ENCODE measurements around the gene MAPK8IP3. TPM values are rescaled to one million over a fixed set of nuclear protein-coding genes. Genes with fewer than 3 reads are reported as not detected.

MAPK8IP3 gene
- polyA plus RNA-seq, 3 donors: 55.4 to 85.5 (median 78.5) TPM

DNA sequence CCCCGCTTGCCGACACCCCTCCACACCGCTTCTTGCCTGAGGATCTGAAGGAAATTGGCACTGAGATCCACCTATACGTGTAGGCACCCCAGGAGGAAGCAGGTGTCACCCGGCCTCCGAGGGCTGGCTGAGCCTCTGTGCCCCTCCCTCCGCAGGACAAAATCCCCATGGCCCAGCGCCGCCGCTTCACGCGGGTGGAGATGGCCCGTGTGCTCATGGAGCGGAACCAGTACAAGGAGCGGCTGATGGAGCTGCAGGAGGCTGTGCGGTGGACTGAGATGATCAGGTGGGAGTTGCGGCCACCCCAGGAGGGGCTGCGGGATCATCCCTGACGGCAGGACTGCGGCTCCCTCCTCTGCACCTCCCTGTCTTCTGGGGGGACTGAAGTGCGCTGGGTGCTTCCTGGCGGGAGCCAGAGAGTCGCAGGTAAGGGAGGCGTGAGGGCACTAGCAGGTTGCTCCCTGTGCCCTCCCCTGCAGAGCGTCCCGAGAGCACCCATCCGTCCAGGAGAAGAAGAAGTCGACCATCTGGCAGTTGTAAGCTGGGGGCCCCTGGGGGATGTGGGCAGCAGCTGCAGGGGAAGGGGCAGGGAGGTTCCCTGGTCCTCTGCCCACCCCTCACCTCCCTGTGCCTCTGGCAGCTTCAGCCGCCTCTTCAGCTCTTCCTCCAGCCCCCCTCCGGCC lies 56.3 kb downstream of the MAPK8IP3 start:
- no peak for DNase-seq

DNA sequence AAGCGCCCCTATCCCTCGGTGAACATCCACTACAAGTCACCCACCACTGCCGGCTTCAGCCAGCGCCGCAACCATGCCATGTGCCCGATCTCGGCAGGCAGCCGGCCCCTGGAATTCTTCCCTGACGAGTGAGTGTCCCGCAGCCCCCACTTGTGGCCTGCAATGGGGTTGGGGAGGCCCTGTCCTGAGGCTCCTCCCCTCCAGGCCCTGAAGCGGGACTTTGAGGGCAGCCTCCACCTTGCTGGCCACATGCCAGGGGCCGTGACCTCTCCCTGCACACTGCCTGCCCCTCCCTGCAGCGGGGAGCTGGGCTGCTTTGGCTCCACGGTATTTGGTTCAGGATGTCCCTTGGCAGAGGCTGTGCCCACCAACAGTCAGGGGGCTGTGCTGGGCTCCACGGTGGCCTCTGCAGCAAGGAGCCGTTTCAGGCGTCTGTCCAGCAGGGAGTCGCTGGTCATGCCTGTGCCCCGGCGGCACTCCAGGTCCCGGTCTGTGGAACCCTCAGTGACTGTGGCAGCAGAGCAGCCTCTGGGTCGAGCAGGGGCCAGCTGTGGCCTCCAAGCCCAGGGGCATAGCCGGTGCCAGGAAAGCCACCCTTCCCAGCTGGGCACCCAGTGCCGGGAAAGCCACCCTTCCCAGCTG lies 57.0 kb downstream of the MAPK8IP3 start:
- DNase-seq: no peak

DNA sequence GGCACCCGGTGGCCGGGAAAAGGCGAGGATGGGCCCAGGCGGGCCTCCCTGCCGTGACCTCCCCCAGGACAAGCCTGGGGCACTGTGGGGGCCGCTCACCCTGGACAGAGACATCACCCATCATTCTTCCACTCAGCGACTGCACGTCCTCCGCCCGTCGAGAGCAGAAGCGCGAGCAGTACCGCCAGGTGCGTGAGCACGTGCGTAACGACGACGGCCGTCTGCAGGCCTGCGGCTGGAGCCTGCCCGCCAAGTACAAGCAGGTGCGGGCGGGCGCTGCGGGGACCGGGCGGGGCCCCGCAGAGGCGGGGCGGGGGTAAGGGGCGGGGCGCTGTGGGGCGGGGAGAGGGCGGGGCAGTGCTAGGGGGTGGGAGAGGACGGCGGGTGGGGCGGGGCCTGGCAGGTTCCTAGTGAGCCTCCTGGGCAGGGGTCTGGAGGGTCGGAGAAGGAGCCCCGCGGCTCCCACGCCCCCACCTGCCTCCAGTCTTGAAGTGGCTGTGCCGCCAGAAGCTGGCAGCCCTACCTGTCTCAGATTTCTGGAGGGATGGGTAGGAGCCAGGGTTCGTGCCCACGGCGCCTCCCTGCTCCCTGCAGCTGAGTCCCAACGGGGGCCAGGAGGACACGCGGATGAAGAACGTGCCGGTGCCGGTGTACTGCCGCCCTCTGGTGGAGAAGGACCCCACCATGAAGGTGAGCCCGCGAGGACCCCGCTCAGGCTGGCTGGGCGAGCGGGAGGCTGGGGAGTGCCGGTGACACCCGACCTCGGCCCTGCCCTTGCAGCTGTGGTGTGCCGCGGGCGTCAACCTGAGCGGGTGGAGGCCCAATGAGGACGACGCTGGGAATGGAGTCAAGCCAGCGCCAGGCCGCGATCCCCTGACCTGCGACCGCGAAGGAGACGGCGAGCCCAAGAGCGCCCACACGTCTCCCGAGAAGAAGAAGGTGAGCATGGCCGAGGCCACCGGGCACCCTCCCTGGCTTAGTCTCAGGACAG lies 57.8 kb downstream of the MAPK8IP3 start:
- DNase-seq: no peak

DNA sequence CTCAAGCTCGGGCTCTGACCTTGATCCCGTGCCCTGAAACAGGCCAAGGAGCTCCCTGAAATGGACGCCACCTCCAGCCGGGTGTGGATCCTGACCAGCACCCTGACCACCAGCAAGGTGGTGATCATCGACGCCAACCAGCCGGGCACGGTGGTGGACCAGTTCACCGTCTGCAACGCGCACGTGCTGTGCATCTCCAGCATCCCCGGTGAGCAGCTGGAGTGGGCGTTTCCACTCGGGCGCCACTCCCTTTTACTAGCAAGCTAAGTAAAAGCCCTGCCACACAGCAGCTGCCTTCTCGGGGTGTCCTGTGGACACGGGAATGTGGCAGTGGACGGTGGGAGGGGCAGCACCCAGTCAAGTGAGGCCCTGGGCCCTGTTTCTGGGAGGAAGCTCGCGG lies 59.0 kb downstream of the MAPK8IP3 start:
- no peak for DNase-seq

DNA sequence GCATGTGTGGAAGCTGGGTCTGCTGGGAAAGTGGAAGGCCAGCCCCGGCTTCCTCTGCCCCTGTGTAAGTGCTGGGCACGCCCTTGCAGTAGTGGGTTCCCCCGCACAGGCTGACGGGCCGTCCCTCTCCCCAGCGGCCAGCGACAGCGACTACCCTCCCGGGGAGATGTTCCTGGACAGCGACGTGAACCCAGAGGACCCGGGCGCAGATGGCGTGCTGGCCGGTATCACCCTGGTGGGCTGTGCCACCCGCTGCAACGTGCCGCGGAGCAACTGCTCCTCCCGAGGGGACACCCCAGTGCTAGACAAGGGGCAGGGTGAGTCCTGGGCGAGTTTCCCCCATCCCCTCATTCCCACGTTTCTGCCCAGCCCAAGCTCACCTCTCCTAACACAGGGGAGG lies 59.8 kb downstream of the MAPK8IP3 start:
- DNase-seq: no peak

DNA sequence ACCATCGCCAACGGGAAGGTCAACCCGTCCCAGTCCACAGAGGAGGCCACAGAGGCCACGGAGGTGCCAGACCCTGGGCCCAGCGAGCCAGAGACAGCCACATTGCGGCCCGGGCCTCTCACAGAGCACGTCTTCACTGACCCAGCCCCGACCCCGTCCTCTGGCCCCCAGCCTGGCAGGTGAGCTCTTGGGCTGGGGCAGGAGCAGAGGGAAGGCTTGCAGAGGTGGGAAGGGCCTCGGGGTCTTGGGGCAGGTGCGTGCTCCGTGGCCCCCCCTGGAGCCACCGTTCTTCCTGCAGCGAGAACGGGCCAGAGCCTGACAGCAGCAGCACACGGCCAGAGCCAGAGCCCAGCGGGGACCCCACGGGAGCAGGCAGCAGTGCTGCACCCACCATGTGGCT lies 60.2 kb downstream of the MAPK8IP3 start:
- DNase-seq: no peak

DNA sequence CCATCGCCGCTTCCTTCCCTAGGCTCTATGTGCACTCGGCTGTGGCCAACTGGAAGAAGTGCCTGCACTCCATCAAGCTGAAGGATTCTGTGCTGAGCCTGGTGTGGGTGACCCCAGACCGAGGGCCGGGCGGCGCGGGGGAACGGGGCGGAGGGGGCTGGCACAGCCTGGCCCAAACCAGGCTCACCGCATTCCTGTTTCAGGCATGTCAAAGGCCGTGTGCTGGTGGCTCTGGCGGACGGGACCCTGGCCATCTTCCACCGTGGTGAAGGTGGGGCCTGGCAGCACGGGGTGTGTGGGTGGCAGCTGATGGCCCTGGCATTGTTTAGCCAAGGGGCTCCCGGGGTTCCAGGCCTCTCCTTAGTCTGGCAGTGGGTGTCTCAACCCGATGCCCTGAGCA lies 60.7 kb downstream of the MAPK8IP3 start:
- no peak for DNase-seq

DNA sequence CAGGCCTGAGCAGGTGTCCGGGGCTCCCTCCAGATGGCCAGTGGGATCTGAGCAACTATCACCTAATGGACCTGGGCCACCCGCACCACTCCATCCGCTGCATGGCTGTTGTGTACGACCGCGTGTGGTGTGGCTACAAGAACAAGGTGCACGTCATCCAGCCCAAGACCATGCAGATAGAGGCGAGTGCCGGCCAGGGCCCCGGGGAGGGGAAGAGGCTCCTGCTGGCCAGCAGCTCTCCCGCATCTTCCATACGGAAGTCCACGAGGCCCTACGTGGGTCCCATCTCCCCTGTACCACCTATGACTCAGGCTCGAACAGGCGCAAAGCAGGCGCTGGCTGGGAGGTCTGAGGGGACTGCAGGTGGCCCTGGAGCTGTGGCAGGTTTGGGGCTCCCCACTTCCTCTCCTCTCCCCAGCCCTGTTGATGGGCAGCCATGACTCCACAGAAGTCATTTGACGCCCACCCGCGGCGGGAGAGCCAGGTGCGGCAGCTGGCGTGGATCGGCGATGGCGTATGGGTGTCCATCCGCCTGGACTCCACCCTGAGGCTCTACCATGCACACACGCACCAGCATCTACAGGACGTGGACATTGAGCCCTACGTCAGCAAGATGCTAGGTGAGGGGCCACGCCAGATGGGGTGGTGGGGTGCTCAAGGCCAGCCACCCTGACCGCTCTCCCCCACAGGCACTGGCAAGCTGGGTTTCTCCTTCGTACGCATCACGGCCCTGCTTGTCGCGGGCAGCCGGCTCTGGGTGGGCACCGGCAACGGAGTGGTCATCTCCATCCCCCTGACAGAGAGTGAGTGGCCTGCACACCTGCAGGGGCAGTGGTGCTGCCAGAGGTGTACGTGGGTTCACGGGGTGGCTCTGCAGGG lies 61.4 kb downstream of the MAPK8IP3 start:
- no peak for DNase-seq

DNA sequence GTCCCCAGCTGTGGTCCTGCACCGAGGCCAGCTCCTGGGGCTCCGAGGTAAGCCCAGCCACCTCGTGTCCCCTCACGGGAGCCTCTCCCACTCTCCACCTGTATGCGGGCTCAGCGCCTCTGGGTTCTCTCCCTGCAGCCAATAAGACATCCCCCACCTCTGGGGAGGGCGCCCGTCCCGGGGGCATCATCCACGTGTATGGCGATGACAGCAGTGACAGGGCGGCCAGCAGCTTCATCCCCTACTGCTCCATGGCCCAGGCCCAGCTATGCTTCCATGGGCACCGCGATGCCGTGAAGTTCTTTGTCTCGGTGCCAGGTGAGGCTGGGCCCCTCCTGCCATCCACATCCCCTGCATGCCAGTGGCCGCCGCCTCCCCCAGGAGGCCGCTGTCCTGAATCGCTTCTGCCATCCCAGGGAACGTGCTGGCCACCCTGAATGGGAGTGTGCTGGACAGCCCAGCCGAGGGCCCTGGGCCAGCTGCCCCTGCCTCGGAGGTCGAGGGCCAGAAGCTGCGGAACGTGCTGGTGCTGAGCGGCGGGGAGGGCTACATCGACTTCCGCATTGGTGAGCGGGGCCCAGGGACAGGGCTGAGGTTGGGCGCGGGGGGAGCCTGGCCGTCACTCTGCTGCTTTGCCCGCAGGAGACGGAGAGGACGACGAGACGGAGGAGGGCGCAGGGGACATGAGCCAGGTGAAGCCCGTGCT lies 62.2 kb downstream of the MAPK8IP3 start:
- DNase-seq: no peak

DNA sequence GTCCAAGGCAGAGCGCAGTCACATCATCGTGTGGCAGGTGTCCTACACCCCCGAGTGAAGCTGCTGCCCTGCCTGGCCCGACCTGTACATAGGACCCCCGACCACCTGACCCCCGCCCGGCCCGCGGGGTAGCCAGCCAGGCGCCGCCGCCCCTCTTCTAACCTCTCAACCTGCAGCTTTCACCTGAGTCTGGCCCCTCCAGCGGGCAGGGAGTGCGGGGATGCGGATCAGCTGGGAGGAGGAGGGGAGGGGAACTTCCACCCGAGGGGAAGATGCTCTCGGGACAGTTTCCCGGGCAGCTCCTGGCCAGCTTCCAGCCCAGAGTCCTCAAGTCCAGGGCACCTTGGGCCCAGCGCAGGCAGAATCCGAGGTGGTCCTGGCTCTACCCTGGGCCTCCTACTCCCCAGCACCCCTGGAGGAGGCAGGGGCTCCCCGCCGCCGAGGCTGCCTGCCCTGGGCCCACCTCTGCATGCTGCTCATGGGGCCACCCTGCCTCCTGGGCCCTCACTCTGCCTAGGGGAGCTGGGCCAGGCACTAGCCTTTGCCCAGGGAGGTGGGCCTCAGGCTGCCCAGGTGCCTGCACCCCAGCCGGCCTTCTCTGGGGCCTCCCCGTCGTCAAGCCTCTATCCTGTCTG lies 62.9 kb downstream of the MAPK8IP3 start:
- no peak for DNase-seq

DNA sequence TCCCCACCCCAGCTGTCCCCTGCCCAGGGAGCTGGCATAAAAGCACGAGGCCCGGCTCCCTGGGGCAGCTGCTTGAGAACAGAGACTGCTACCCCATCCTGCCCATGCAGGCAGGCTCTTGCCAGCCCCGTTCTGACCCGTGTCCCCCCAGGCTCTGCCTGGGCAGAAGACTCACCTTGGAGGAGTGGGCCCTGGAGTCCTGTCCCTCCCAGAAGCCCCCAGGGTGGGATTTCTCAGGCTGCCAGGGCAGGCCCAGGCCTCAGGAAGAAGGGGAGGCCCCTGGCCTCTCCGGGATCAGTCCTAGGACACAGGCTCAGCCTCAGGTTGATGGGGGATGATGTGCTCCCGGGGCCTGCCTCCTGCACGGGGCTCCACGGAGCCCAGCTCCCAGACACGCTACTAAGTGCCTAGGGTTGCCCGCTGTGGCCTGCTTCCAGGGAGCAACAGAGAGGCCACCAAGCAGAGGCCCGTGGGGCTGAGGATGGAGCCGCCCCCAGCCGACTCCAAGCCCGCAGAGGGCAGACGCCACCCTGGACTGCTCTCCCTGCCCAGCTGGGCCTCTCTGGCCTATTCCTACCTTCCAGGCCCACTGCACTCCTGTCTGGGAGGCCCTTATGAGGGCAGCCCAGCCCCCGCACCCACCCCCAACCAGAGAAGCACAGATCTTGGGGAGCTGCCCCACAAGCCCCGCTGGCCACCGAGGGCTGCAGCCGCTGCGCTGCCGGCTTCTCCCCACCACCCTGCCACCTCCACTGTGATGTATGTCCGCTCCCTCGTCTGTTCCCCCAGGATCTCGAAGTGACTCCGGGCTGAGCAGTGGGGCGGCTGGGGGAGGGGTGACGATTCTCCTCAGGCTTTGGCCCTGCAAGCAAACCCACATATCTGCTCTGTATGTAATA lies 63.7 kb downstream of the MAPK8IP3 start:
- no peak for DNase-seq

DNA sequence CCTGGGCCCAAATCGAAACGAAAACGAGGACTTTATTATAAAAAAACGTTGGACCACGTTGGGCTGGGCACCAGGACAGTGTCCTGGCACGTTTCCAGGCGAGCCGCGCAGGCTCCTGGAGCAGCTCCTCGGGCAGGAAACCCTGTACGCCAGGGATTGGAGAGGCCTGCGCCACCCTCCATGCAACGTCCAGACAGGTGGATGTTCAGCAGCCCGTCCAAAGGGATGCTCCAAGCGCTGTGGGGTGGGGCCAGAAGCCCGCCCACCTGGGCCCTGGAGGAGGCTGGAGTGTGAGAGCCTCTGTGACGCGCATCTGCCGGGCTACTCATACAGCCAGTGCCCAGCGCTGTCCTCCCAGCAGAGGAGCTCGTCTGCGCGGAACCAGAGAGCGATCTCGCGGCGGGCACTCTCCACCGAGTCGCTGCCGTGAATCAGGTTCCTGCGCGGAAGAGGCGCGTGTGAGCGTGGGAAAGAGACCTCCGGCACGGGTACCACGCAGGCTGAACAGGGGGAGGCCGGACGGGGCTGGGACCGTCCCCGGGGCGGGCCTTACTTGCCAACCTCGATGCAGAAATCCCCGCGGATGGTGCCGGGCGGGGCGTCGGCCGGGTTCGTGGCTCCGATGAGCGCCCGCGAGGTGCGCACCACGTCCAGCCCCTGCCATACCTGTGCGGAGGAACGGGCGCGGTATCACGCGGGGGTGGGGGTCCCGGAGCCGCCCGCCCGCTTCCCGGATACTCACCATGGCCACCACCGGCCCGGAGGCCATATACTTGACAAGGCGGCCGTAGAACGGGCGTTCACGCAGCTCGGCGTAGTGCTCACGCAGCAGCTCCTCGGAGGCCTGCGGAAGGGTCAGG lies 64.6 kb downstream of the MAPK8IP3 start:
- no peak for DNase-seq

DNA sequence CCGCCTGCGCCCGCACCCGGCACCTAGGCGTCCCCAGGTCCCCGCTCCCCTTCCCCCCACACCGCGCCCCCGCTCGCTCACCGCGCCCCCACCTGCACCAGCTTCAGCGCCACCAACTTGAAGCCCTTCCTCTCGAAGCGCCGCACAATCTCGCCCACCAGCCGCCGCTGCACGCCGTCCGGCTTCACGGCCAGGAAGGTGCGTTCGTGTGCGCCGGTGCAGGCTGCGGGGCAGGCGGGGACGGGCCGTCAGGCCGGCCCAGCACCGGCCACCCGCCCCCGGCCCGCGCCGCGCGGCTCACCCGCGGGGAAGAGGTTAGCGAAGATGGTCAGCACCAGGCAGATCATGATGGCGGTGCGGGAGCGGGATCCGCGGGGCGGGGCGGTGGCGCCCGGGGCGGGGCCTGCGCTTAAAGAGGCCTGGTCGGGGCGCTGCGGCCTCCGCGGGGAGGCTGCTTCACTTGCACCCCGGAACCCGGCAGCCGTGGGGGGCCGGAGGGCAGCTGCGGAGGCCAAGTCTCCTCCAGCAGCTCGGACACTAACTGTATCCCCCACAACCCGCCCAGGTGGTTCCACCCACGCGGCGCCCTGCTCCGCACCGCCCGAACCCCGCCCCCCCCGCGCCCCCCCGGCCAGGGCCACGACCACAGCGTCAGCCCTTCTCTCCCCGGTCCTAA lies 65.3 kb downstream of the MAPK8IP3 start, which contains the start of gene NME3:
NME3 (minus strand) TSS at position 356 of the 676 bp plus-strand sequence; CDS start at position 347, 9 bp downstream.
- DNase-seq: no peak

DNA sequence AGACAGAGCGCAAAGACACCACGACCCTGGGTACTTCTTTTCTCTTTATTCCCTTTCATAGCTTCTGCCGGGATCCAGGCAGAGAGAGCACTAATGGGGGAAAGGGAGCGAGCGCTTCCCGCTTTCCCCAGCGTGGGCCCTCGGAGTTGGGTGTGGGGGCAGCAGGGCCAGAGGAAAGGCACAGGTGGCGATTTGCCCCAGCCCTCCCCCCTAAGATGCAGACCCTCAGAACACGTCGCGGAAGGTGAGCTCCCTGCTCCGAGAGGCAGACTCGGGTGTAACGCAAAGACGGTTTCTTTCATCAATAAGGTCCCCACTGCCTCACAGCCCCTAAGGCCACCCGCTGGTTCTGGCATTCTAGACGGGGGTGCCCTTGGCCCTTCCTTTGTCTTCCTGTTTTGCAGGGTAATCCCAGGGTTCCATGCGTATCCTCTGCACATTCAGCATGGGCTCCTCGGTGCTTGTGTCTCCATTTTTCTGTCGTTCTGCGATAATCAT lies 65.9 kb downstream of the MAPK8IP3 start:
- no peak for DNase-seq

DNA sequence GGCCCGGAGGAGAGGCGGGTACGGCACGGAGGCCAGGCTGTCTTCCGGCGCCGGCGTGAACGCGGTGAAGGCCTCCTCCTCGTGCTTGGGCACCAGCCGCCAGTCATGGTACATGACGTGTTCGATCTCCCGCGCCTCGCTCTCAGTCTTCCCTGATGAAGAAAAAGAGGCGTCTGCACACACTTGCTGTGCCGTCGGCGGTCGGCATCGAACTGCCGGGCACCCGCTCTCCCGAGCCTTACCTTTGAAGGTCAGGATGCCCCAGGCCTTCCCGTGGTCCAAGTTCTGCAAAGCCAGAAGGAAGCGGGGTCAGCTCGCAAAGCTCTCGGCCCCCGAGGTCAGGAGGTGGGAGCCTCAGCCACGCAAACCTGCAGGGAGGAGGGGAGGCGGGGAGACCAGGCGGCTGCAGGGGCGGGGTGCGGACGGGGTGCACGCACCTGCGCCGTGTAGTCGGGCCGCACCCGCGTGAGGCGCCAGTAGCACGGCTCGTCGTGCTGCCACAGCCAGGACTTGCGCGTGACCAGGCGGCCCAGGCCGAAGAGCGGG lies 66.4 kb downstream of the MAPK8IP3 start, which contains the start of gene EME2:
EME2 (plus strand) TSS at position 449 of the 546 bp plus-strand sequence. CDS start 418 bp downstream, outside the sequence.
- no peak for DNase-seq

DNA sequence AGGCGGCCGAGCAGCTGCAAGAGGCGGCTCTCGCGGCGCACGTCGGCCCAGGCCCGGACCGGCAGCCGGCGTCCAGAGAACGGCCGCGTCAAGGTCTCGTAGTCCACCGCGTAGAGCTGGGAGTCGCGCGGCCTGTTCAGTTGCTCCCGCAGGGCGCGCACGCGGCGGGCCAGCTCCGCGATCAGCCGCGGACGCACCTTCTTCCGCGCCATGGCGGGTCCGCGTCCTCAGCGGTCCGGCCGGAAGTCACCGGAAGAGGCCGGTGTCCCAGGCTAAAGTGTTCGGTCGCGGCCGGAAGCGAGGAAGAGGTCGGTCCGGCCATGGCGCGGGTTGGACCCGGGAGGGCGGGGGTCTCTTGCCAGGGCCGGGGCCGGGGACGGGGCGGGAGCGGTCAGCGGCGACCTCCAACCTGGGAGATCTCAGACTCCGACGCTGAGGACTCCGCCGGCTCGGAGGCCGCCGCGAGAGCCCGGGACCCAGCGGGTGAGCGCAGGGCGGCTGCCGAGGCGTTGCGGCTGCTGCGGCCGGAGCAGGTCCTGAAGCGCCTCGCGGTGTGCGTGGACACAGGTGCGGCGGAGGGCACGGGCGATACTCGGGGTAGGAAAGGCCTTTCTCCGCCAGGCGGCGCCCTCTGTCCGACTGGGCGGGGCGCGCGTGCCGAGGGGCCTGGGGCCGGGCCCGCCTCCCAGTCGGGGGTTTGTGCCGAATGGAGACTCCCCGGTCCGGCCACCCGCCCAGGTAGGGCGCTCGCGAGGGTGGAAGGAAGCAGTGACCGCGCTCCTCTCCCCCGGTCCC lies 67.1 kb downstream of the MAPK8IP3 start, which contains the start of gene MRPS34:
MRPS34 (minus strand) TSS at position 227 of the 795 bp plus-strand sequence; CDS start at position 212, 15 bp downstream.
- peak; percentile 87 for DNase-seq
